ENCODE data around the gene MCC.

The MCC gene

DNA sequence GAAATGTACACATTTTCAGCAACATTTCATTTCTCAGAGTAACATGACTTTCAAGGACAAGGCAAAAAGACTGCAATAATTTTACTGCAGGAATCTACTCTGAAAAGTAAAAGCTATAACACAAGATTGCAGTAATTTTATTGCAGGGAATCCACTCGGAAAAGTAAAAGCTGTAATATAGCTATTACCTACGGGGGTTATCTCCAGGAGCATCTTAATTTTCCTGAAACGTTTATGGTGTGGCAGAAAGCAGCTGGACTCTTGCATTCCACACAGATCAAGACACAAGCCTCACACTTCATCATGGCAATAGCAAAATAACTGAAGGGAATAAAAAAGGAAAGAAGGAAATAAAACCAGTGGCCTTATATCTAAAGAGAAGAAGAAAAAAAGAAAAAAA is 224.7 kb downstream of the MCC start:
- Histone ChIP-seq H3K9me3 (ENCODE audit: insufficient read depth, low read depth, low read length) (no peaks in the 10 kb centered on the region), H3K4me3 (ENCODE audit: low read depth, low read length) (no peak overlapping the region), H3K79me2 (ENCODE audit: control insufficient read depth, insufficient read depth, low read length, poor library complexity) (no peaks in the 10 kb centered on the region), H4K12ac (ENCODE audit: low read depth, low read length) (no peak overlapping the region), H3K4ac (ENCODE audit: low read depth, low read length) (no peak overlapping the region), H3K4me1 (ENCODE audit: control insufficient read depth in 1 of 2, insufficient read depth in 2 of 2, low read length in 2 of 2) (peaks cover 0 to 3% of the 10 kb centered on the region in 2 experiments), H3K36me3 (ENCODE audit: control insufficient read depth in 1 of 2, insufficient read depth in 2 of 2, low read length in 2 of 2) (no peaks in the 10 kb centered on the region), H3K79me1 (ENCODE audit: low read length) (no peaks in the 10 kb centered on the region), H3K14ac (ENCODE audit: low read length) (no peak overlapping the region), H3K18ac (ENCODE audit: low read length) (no peak overlapping the region), H3K27ac (ENCODE audit: low read depth, low read length) (no peak overlapping the region), H4K91ac (ENCODE audit: low read depth, low read length) (no peak overlapping the region), H2BK5ac (ENCODE audit: low read depth, low read length, poor library complexity) (no peak overlapping the region), H2BK12ac (ENCODE audit: low read length) (no peak overlapping the region), H3K23ac (ENCODE audit: low read length) (no peak overlapping the region), H3K27me3 (ENCODE audit: insufficient read depth, low read length) (no peaks in the 10 kb centered on the region), H2AFZ (ENCODE audit: insufficient read depth, low read length, poor library complexity) (no peak overlapping the region), H3K9ac (ENCODE audit: low read length) (no peak overlapping the region), H3K4me2 (ENCODE audit: low read length) (no peak overlapping the region), H2AK5ac (ENCODE audit: low read length) (no peak overlapping the region), H2BK120ac (ENCODE audit: insufficient read depth, low read length, poor library complexity) (no peak overlapping the region), H4K8ac (ENCODE audit: low read depth, low read length) (no peak overlapping the region)
- WGBS (ENCODE audit: extremely low coverage, insufficient coverage, insufficient read length) = no CpG with 5 or more reads among the region's 3 CpGs
- DNase-seq = no peak

GRCh38 chr5:113262674-113263073 is 225.6 kb downstream of the MCC start:
- Histone ChIP-seq H2BK5ac (ENCODE audit: low read depth, low read length, poor library complexity) (no peak overlapping the region), H3K79me2 (ENCODE audit: control insufficient read depth, insufficient read depth, low read length, poor library complexity) (no peaks in the 10 kb centered on the region), H3K27ac (ENCODE audit: low read depth, low read length) (no peak overlapping the region), H3K4me2 (ENCODE audit: low read length) (no peak overlapping the region), H3K9ac (ENCODE audit: low read length) (no peak overlapping the region), H3K18ac (ENCODE audit: low read length) (no peak overlapping the region), H2BK12ac (ENCODE audit: low read length) (no peak overlapping the region), H3K14ac (ENCODE audit: low read length) (no peak overlapping the region), H3K4me1 (ENCODE audit: control insufficient read depth in 1 of 2, insufficient read depth in 2 of 2, low read length in 2 of 2) (no peaks in the 10 kb centered on the region), H3K23ac (ENCODE audit: low read length) (no peak overlapping the region), H4K8ac (ENCODE audit: low read depth, low read length) (no peak overlapping the region), H3K4me3 (ENCODE audit: low read depth, low read length) (no peak overlapping the region), H3K79me1 (ENCODE audit: low read length) (no peaks in the 10 kb centered on the region), H2AK5ac (ENCODE audit: low read length) (no peak overlapping the region), H3K27me3 (ENCODE audit: insufficient read depth, low read length) (no peaks in the 10 kb centered on the region), H2AFZ (ENCODE audit: insufficient read depth, low read length, poor library complexity) (no peak overlapping the region), H3K4ac (ENCODE audit: low read depth, low read length) (no peak overlapping the region), H3K36me3 (ENCODE audit: control insufficient read depth in 1 of 2, insufficient read depth in 2 of 2, low read length in 2 of 2) (no peaks in the 10 kb centered on the region), H2BK120ac (ENCODE audit: insufficient read depth, low read length, poor library complexity) (no peak overlapping the region), H3K9me3 (ENCODE audit: insufficient read depth, low read depth, low read length) (no peaks in the 10 kb centered on the region), H4K12ac (ENCODE audit: low read depth, low read length) (no peak overlapping the region), H4K91ac (ENCODE audit: low read depth, low read length) (no peak overlapping the region)
- DNase-seq = no peak
- no CpG with 5 or more reads among the region's 3 CpGs for WGBS (ENCODE audit: extremely low coverage, insufficient coverage, insufficient read length)

GRCh38 chr5:113259034-113259433 is 229.2 kb downstream of the MCC start:
- H2BK12ac ChIP-seq (ENCODE audit: low read length) = no peak overlapping the region
- H3K4me3 ChIP-seq (ENCODE audit: low read depth, low read length) = no peak overlapping the region
- no peak overlapping the region for H3K18ac ChIP-seq (ENCODE audit: low read length)
- H3K79me2 ChIP-seq (ENCODE audit: control insufficient read depth, insufficient read depth, low read length, poor library complexity) = no peaks in the 10 kb centered on the region
- H3K9me3 ChIP-seq (ENCODE audit: insufficient read depth, low read depth, low read length) = no peaks in the 10 kb centered on the region
- H2BK5ac ChIP-seq (ENCODE audit: low read depth, low read length, poor library complexity) = no peak overlapping the region
- H3K79me1 ChIP-seq (ENCODE audit: low read length) = no peaks in the 10 kb centered on the region
- H2BK120ac ChIP-seq (ENCODE audit: insufficient read depth, low read length, poor library complexity) = no peak overlapping the region
- no peak overlapping the region for H4K12ac ChIP-seq (ENCODE audit: low read depth, low read length)
- no peaks in the 10 kb centered on the region for H3K27me3 ChIP-seq (ENCODE audit: insufficient read depth, low read length)
- no peak overlapping the region for H4K91ac ChIP-seq (ENCODE audit: low read depth, low read length)
- no peak overlapping the region for H2AK5ac ChIP-seq (ENCODE audit: low read length)
- no peak overlapping the region for H3K9ac ChIP-seq (ENCODE audit: low read length)
- no peak overlapping the region for H3K27ac ChIP-seq (ENCODE audit: low read depth, low read length)
- no peak overlapping the region for H3K23ac ChIP-seq (ENCODE audit: low read length)
- H3K14ac ChIP-seq (ENCODE audit: low read length) = no peak overlapping the region
- no peak overlapping the region for H3K4me2 ChIP-seq (ENCODE audit: low read length)
- no peaks in the 10 kb centered on the region for H3K4me1 ChIP-seq (ENCODE audit: control insufficient read depth in 1 of 2, insufficient read depth in 2 of 2, low read length in 2 of 2)
- DNase-seq = no peak
- no peak overlapping the region for H4K8ac ChIP-seq (ENCODE audit: low read depth, low read length)
- H2AFZ ChIP-seq (ENCODE audit: insufficient read depth, low read length, poor library complexity) = no peak overlapping the region
- no peaks in the 10 kb centered on the region for H3K36me3 ChIP-seq (ENCODE audit: control insufficient read depth in 1 of 2, insufficient read depth in 2 of 2, low read length in 2 of 2)
- no peak overlapping the region for H3K4ac ChIP-seq (ENCODE audit: low read depth, low read length)

GRCh38 chr5:113257545-113257944 is 230.7 kb downstream of the MCC start:
- no peak overlapping the region for H2AFZ ChIP-seq (ENCODE audit: insufficient read depth, low read length, poor library complexity)
- no peak overlapping the region for H3K27ac ChIP-seq (ENCODE audit: low read depth, low read length)
- H4K12ac ChIP-seq (ENCODE audit: low read depth, low read length) = no peak overlapping the region
- H2AK5ac ChIP-seq (ENCODE audit: low read length) = no peak overlapping the region
- no CpG with 5 or more reads among the region's 7 CpGs for whole genome bisulfite sequencing (ENCODE audit: extremely low coverage, insufficient coverage, insufficient read length)
- H4K8ac ChIP-seq (ENCODE audit: low read depth, low read length) = no peak overlapping the region
- H3K4me1 ChIP-seq (ENCODE audit: control insufficient read depth in 1 of 2, insufficient read depth in 2 of 2, low read length in 2 of 2) = no peaks in the 10 kb centered on the region
- no peaks in the 10 kb centered on the region for H3K36me3 ChIP-seq (ENCODE audit: control insufficient read depth in 1 of 2, insufficient read depth in 2 of 2, low read length in 2 of 2)
- DNase-seq = no peak
- H3K9me3 ChIP-seq (ENCODE audit: insufficient read depth, low read depth, low read length) = no peaks in the 10 kb centered on the region
- H3K18ac ChIP-seq (ENCODE audit: low read length) = no peak overlapping the region
- no peak overlapping the region for H2BK120ac ChIP-seq (ENCODE audit: insufficient read depth, low read length, poor library complexity)
- H3K27me3 ChIP-seq (ENCODE audit: insufficient read depth, low read length) = no peaks in the 10 kb centered on the region
- H4K91ac ChIP-seq (ENCODE audit: low read depth, low read length) = no peak overlapping the region
- no peak overlapping the region for H2BK5ac ChIP-seq (ENCODE audit: low read depth, low read length, poor library complexity)
- H3K4me2 ChIP-seq (ENCODE audit: low read length) = no peak overlapping the region
- H3K9ac ChIP-seq (ENCODE audit: low read length) = no peak overlapping the region
- no peak overlapping the region for H3K23ac ChIP-seq (ENCODE audit: low read length)
- no peak overlapping the region for H3K4me3 ChIP-seq (ENCODE audit: low read depth, low read length)
- H3K79me2 ChIP-seq (ENCODE audit: control insufficient read depth, insufficient read depth, low read length, poor library complexity) = no peaks in the 10 kb centered on the region
- H3K14ac ChIP-seq (ENCODE audit: low read length) = no peak overlapping the region
- no peak overlapping the region for H2BK12ac ChIP-seq (ENCODE audit: low read length)
- H3K4ac ChIP-seq (ENCODE audit: low read depth, low read length) = no peak overlapping the region
- no peaks in the 10 kb centered on the region for H3K79me1 ChIP-seq (ENCODE audit: low read length)
